KOPT-K1 (cell line): Measurements from ENCODE around the gene TMEM101.

Experiments used
- H3K27ac ChIP-seq: fragments of 200-600 bp; sonication (generic); 2 replicates; pipeline ENCODE4 v1.5.1; 2016; ENCODE audit warnings: antibody characterized with exemption, mild to moderate bottlenecking, low read depth, low read length; ENCODE audit not compliant: poor library complexity, severe bottlenecking
- H3K36me3 ChIP-seq: fragments of 200-600 bp; sonication (generic); 2 replicates; pipeline ENCODE4 v1.5.1; 2017; ENCODE audit warnings: antibody characterized with exemption, mild to moderate bottlenecking, low read length, moderate library complexity; ENCODE audit not compliant: insufficient read depth
- H3K9me3 ChIP-seq: fragments of 200-600 bp; sonication (generic); 2 replicates; pipeline ENCODE4 v1.5.1; 2017; ENCODE audit warnings: antibody characterized with exemption, low read length, mild to moderate bottlenecking; ENCODE audit not compliant: insufficient read depth, poor library complexity, severe bottlenecking

The TMEM101 gene

GRCh38 chr17:44008205-44008909, 6.4 kb downstream of the TMEM101 start:
- H3K36me3 ChIP-seq, result peaks cover 13% of the 10 kb centered on the region; the same call in 1 of the 2 replicates
- no peaks in the 10 kb centered on the region for H3K9me3 ChIP-seq
- H3K27ac ChIP-seq, result no peak overlapping the region

GRCh38 chr17:44007346-44008204, 7.2 kb downstream of the TMEM101 start:
- H3K9me3 ChIP-seq, result no peaks in the 10 kb centered on the region
- H3K27ac ChIP-seq, result no peak overlapping the region

GRCh38 chr17:44006598-44007345, 8.0 kb downstream of the TMEM101 start:
- H3K36me3 ChIP-seq, result peaks cover 8% of the 10 kb centered on the region; the same call in 1 of the 2 replicates
- H3K9me3 ChIP-seq, result no peaks in the 10 kb centered on the region
- H3K27ac ChIP-seq, result no peak overlapping the region

More at GRCh38 chr17:44007346-44008204, 7.2 kb downstream of the TMEM101 start:
- H3K36me3 ChIP-seq, result peaks cover 13% of the 10 kb centered on the region; the same call in 1 of the 2 replicates

GRCh38 chr17:44006272-44006597, 8.5 kb downstream of the TMEM101 start:
- Histone ChIP-seq H3K36me3 (peaks cover 6% of the 10 kb centered on the region; the same call in 1 of the 2 replicates), H3K27ac (no peak overlapping the region), H3K9me3 (no peaks in the 10 kb centered on the region)

GRCh38 chr17:44005527-44006271, 9.1 kb downstream of the TMEM101 start:
- Histone ChIP-seq H3K36me3 (peaks cover 6% of the 10 kb centered on the region; the same call in 1 of the 2 replicates), H3K27ac (no peak overlapping the region), H3K9me3 (no peaks in the 10 kb centered on the region)

- Histone ChIP-seq H3K9me3 (no peaks in the 10 kb centered on the region), H3K27ac (no peak overlapping the region), H3K36me3 (peaks cover 6% of the 10 kb centered on the region; the same call in 1 of the 2 replicates)
Measured at GRCh38 chr17:44004761-44005526, 9.8 kb downstream of the TMEM101 start.

GRCh38 chr17:44004077-44004760, 10.5 kb downstream of the TMEM101 start, which contains the start of gene NAGS:
Gene NAGS, plus strand, starts transcription at chr17:44004622. Its CDS starts 42 bp downstream, at chr17:44004664.
- H3K9me3 ChIP-seq, result no peaks in the 10 kb centered on the region
- peaks cover under 1% of the 10 kb centered on the region; the same call in 1 of the 2 replicates for H3K36me3 ChIP-seq
- H3K27ac ChIP-seq, result no peak within 1 kb of the TSS

GRCh38 chr17:44002141-44002848, 12.5 kb downstream of the TMEM101 start:
- H3K27ac ChIP-seq, result no peak overlapping the region
- H3K9me3 ChIP-seq, result no peaks in the 10 kb centered on the region
- no peaks in the 10 kb centered on the region for H3K36me3 ChIP-seq

GRCh38 chr17:44001461-44001920, 13.3 kb downstream of the TMEM101 start:
- Histone ChIP-seq H3K36me3 (no peaks in the 10 kb centered on the region), H3K9me3 (no peaks in the 10 kb centered on the region), H3K27ac (no peak overlapping the region)

- Histone ChIP-seq H3K36me3 (no peaks in the 10 kb centered on the region), H3K27ac (no peak overlapping the region), H3K9me3 (no peaks in the 10 kb centered on the region)
Measured at GRCh38 chr17:44000871-44001460, 13.8 kb downstream of the TMEM101 start.

- Histone ChIP-seq H3K27ac (no peak overlapping the region), H3K9me3 (no peaks in the 10 kb centered on the region), H3K36me3 (no peaks in the 10 kb centered on the region)
Measured at GRCh38 chr17:44000141-44000860, 14.5 kb downstream of the TMEM101 start.

- Histone ChIP-seq H3K27ac (no peak overlapping the region), H3K9me3 (no peaks in the 10 kb centered on the region), H3K36me3 (no peaks in the 10 kb centered on the region)
Measured at GRCh38 chr17:43999024-43999423, 15.7 kb downstream of the TMEM101 start.
